GM10266 (cell line): Measurements from ENCODE around the gene CLEC12A.

ENCODE experiments used
- DNase-seq: peaks from one replicate; pipeline ENCODE4 v3.0.0; 2012; ENCODE audit errors: extremely low spot score
- TF ChIP-seq, protein P1 (sequence below): IDR thresholded peaks from 2 replicates; pipeline ENCODE4 v1.5.1; 2012; ENCODE audit warnings: mild to moderate bottlenecking, low read depth; ENCODE audit not compliant: control insufficient read depth, insufficient read depth; ENCODE audit errors: missing control alignments

The CLEC12A gene

DNA sequence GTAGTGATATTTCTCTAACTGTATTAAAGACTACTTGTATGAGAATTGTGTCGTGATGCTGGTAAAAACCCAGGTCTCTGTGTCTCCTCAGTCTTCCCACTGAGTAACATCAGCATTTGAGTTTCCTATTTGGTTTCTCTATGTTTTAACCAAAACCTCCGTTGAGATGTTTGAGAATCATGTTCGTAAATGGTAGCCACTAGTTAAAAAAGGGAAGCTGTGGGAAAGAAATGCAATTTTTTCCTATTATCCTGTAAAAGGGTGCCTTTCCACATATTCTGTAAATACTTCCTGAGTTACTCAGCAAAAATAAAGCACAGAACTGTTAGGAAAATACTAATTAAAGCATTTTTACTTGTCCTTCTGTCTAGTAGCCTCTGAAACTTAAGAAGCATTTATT lies 20.7 kb downstream of the CLEC12A start:
- DNase-seq: no peak
- TF ChIP-seq, protein P1, sequence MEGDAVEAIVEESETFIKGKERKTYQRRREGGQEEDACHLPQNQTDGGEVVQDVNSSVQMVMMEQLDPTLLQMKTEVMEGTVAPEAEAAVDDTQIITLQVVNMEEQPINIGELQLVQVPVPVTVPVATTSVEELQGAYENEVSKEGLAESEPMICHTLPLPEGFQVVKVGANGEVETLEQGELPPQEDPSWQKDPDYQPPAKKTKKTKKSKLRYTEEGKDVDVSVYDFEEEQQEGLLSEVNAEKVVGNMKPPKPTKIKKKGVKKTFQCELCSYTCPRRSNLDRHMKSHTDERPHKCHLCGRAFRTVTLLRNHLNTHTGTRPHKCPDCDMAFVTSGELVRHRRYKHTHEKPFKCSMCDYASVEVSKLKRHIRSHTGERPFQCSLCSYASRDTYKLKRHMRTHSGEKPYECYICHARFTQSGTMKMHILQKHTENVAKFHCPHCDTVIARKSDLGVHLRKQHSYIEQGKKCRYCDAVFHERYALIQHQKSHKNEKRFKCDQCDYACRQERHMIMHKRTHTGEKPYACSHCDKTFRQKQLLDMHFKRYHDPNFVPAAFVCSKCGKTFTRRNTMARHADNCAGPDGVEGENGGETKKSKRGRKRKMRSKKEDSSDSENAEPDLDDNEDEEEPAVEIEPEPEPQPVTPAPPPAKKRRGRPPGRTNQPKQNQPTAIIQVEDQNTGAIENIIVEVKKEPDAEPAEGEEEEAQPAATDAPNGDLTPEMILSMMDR: no peak

DNA sequence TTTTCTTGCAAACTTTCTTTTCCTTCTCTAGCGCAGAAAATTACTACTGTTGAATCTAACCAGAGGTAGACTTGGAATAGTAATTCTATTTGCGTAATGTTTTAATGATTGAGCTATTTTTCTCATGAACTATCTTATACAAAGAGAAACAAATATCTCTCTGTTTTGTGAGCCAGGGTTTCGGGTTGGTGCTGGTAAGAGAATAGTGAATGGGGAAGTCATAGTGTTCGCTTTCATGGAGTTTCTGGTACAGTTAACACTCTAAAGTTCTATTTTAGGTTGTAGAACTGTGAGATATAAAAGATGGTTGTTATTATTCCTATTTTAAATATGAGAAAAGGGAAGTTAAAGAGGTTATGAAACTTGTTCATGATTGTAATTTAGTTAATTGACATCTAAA lies 21.1 kb downstream of the CLEC12A start:
- TF ChIP-seq, protein P1: no peak
- DNase-seq: no peak

DNA sequence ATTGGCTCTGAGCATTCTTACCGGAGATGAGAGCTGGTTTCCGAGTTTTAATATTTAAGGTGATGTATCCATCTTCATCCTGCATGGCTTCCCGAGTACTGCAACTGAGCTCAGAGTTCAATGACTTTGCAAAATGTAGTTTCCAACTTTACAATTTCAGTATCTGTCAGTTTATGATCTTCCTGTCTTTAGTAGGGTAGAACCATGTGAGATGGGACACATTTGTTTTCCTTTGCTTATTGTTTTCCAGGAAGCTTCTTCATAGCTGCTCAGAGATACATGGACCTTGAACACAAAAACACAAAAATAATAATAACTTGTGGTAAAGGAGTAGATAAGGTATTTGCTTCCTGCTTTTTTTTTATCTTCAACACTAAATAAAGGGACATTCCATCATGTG lies 27.8 kb downstream of the CLEC12A start, which contains the start of gene CLEC1B:
TSS of gene CLEC1B (minus strand) at position 106 of the 400 bp plus-strand sequence. CDS start at position 85, 21 bp downstream.
- no peak for DNase-seq
- TF ChIP-seq, protein P1: no peak

DNA sequence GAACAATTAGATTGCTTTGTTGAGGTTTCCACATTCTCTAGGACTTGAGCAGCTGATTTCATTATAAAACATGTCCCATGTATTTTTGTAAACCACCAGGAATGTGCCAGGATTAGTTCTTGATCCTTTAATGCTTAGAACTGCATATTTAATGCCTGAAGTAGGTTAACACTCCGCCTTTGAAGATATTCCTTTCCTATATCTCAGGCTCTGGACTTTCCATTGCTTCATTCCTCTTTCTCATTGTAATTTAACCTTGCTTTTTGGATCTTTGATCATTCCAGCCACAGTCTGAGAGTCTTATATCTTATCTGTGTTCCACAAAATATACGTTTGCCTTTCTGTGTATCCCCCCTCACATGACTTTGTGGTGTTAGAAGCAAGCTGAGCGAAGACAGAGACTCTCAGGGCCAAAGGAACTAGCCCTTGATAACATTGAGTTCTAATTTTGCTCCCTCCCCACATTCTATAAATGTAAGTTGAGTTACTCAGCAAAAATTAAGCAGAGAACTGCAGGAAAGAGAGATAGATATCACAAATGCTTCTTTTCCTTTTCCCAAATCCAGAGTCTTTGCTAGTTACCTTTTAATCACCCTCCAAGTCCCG lies 30.1 kb downstream of the CLEC12A start:
- TF ChIP-seq, protein P1: no peak
- no peak for DNase-seq

DNA sequence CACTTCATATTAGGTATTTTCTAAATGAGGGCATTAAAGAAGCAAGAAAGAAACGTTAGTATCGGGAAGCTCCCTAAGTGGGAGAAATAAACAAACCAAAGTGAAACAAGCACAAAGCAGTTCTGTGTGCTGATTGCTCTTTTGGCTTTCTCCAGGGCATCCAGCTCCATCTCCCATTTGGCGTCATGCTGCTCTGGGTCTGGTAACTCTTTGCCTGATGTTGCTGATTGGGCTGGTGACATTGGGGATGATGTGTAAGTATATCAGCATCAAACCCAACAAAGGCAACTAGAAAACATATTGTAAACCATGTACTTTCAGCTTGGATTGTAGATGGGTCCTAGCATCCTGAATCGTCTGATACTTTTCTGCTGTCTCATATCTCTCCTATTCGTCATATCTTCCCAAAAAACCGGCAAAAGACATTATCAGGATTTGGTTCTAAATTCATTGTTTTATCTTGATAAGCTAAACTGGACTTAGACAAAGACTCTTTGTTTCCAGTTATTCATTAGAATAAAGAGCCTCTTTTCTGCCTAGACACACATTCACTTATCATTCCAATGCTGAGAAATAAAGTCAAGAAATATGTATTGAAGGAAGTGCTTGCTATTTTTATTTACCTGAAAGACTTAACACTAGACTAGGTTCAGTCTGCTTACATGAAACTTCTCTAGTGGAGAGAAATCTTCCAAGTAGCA lies 41.6 kb downstream of the CLEC12A start:
- TF ChIP-seq, protein P1: no peak
- no peak for DNase-seq

DNA sequence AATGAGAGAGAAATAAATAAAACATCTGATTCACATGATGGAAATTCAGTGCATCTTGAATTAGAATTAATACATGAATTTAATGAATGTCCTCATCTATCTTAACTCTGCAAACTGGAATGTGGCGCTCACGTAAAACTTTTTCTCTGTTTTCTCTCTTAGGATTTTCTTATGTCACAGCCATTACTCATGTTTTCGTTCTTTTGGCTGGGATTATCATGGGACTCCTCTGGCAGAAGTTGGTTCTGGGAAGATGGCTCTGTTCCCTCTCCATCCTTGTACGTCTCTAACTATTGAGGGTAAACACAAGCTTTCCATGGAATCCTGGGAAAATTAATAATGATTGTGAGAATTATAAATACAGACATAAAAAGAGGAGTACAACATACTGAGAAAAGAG lies 44.2 kb downstream of the CLEC12A start:
- TF ChIP-seq, protein P1: no peak
- DNase-seq: no peak

DNA sequence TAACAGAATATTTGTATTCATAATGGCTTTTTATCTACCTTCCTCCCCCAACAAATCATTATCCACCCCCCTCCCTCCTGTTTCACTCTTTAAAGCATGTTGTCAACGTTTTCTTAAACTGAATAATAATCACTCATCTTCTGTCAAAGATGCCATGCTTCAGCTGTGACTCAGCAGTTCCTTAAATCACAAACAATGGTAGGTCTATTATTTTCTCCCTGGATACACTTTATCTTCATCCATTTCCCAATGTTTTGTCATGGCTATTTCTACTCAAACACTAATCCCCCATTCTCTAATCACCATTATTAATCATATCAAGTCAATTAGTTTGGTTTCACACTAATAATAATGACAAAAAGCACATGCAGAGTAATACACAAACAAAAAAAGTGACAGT lies 45.7 kb downstream of the CLEC12A start:
- TF ChIP-seq, protein P1: no peak
- DNase-seq: no peak
